BLaER1 treated with 17β-estradiol and CSF1 and Interleukin-3, amounts not matched to agents 10 nM and 100 nM (cell line): ENCODE results near the gene SFR1.
"Not testable (repeated sequence)": the region's sequence is repeated elsewhere in the genome, so short reads cannot be mapped to it uniquely, and the experiment has no call there.

Experiments used
- H3K27ac ChIP-seq, 11 experiments: shearing (Covaris generic); formaldehyde crosslinking; 2 replicates each; pipeline ENCODE4 v1.8.1; 2022
- H3K27me3 ChIP-seq, 11 experiments: shearing (Covaris generic); formaldehyde crosslinking; 2 replicates each; pipeline ENCODE4 v1.8.1; 2022
- H3K36me3 ChIP-seq, 11 experiments: shearing (Covaris generic); formaldehyde crosslinking; 2 replicates each; pipeline ENCODE4 v1.8.1; 2022
- H3K4me1 ChIP-seq, 10 experiments: shearing (Covaris generic); formaldehyde crosslinking; 2 replicates each; pipeline ENCODE4 v1.8.1; 2022
- H3K4me2 ChIP-seq, 11 experiments: shearing (Covaris generic); formaldehyde crosslinking; 2 replicates each; pipeline ENCODE4 v1.8.1; 2022
- H3K4me3 ChIP-seq, 10 experiments: shearing (Covaris generic); formaldehyde crosslinking; 2 replicates each; pipeline ENCODE4 v1.8.1; 2022
- H3K9ac ChIP-seq, 11 experiments: shearing (Covaris generic); formaldehyde crosslinking; 2 replicates each; pipeline ENCODE4 v1.8.1; 2022
- H3K9me3 ChIP-seq, 11 experiments: shearing (Covaris generic); formaldehyde crosslinking; replicated peaks in 1 of 11; 2 replicates each; pipeline ENCODE4 v1.8.1; 2022
- H4K20me1 ChIP-seq, 11 experiments: shearing (Covaris generic); formaldehyde crosslinking; 2 replicates each; pipeline ENCODE4 v1.8.1; 2022
- Cebpa-rat ChIP-seq, 11 experiments: shearing (Covaris generic); IDR thresholded peaks; 2 replicates each; pipeline ENCODE4 v1.8.1; 2022

Gene SFR1

DNA sequence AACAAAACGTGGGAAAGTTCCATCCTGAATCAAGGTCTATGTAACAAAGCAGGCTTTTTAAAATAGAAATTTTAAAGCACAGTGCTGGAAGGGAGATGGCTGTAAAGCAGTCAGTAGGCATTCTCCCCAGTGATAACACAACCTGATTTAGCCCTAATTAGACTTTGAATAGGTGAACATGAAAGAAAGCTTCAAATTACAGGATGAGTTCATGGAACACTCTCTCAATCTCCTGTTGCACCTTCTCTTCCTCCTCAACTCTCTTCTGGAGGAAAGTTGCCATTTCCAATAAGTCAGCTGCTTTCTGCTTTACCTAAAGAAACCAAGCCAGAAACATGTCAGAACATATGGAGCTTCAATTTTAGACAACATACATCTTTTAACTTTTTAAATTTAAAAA lies 20.1 kb downstream of the SFR1 start:
- Histone ChIP-seq H3K36me3 (no peaks in the 10 kb centered on the region), H3K4me1 (no peaks in the 10 kb centered on the region), H3K9me3 (no peaks in the 10 kb centered on the region), H3K27me3 (no peaks in the 10 kb centered on the region), H3K9ac (no peak overlapping the region), H3K4me3 (no peak overlapping the region), H3K27ac (no peak overlapping the region), H4K20me1 (no peaks in the 10 kb centered on the region), H3K4me2 (no peak overlapping the region)
- TF ChIP-seq Cebpa-rat (IDR thresholded peaks at IDR 0.05), result no peak

- no peak overlapping the region for H3K4me2 ChIP-seq
- no peaks in the 10 kb centered on the region for H3K4me1 ChIP-seq
- H3K4me3 ChIP-seq, result no peak overlapping the region
- H3K9me3 ChIP-seq, result no peaks in the 10 kb centered on the region
- H4K20me1 ChIP-seq, result no peaks in the 10 kb centered on the region
- H3K9ac ChIP-seq, result no peak overlapping the region
- TF ChIP-seq Cebpa-rat (IDR thresholded peaks at IDR 0.05), result no peak
- no peak overlapping the region for H3K27ac ChIP-seq
- no peaks in the 10 kb centered on the region for H3K36me3 ChIP-seq
- H3K27me3 ChIP-seq, result no peaks in the 10 kb centered on the region
These were observed 21.9 kb downstream of the SFR1 start for GRCh38 chr10:104143829-104144228.

GRCh38 chr10:104144931-104145330 lies 23.0 kb downstream of the SFR1 start:
- no peak overlapping the region for H3K4me3 ChIP-seq
- no peak overlapping the region for H3K9ac ChIP-seq
- H4K20me1 ChIP-seq, result no peaks in the 10 kb centered on the region
- no peaks in the 10 kb centered on the region for H3K4me1 ChIP-seq
- no peaks in the 10 kb centered on the region for H3K36me3 ChIP-seq
- H3K27me3 ChIP-seq, result no peaks in the 10 kb centered on the region
- H3K9me3 ChIP-seq, result peaks cover 0 to 2% (median 2%) of the 10 kb centered on the region in 11 experiments; a peak in 5 of 22 replicates
- no peak overlapping the region for H3K4me2 ChIP-seq
- no peak for TF ChIP-seq Cebpa-rat (IDR thresholded peaks at IDR 0.05)
- no peak overlapping the region for H3K27ac ChIP-seq

GRCh38 chr10:104146882-104147281 lies 24.9 kb downstream of the SFR1 start:
- no peaks in the 10 kb centered on the region for H4K20me1 ChIP-seq
- H3K36me3 ChIP-seq, result 0 out of 22 replicates have a peak, but pooled peaks cover 0 to 6% (median 0%) of the 10 kb centered on the region in 11 experiments
- no peak for TF ChIP-seq Cebpa-rat (IDR thresholded peaks at IDR 0.05)
- no peak overlapping the region for H3K4me3 ChIP-seq
- no peaks in the 10 kb centered on the region for H3K4me1 ChIP-seq
- no peak overlapping the region for H3K4me2 ChIP-seq
- no peak overlapping the region for H3K27ac ChIP-seq
- no peaks in the 10 kb centered on the region for H3K27me3 ChIP-seq
- peaks cover 13 to 22% (median 21%) of the 10 kb centered on the region in 11 experiments for H3K9me3 ChIP-seq
- H3K9ac ChIP-seq, result no peak overlapping the region

DNA sequence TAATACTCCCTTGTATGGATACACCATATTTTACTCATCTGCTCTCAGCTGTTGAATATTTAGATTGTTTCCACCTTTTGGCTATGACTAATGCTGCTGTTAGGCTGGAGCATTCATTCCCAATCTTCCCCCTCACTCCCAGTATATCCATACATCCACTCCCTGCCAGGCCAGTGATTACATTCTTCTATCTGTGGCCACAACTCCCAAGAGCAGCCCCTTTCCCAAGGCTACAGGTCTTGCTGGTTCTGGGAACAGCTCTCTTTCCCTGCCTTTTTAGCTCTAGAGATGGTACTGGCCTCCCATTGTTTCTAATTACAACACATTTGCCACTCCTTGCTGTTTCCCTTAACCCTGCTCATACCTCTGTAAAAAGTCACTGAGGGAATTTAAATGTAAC lies 28.2 kb downstream of the SFR1 start:
- no peak for TF ChIP-seq Cebpa-rat (IDR thresholded peaks at IDR 0.05)
- Histone ChIP-seq H3K36me3 (peaks cover 0 to 7% (median 0%) of the 10 kb centered on the region in 11 experiments; a peak in 1 of 22 replicates), H3K4me2 (no peak overlapping the region), H3K9me3 (peaks cover 29 to 43% (median 41%) of the 10 kb centered on the region in 11 experiments), H3K4me1 (no peaks in the 10 kb centered on the region), H4K20me1 (no peaks in the 10 kb centered on the region), H3K27ac (no peak overlapping the region), H3K4me3 (no peak overlapping the region), H3K9ac (no peak overlapping the region), H3K27me3 (no peaks in the 10 kb centered on the region)

GRCh38 chr10:104151737-104152136 lies 29.8 kb downstream of the SFR1 start:
- peaks cover 0 to 7% (median 0%) of the 10 kb centered on the region in 11 experiments; a peak in 1 of 22 replicates for H3K36me3 ChIP-seq
- no peaks in the 10 kb centered on the region for H4K20me1 ChIP-seq
- no peaks in the 10 kb centered on the region for H3K27me3 ChIP-seq
- no peak overlapping the region for H3K4me3 ChIP-seq
- no peak overlapping the region for H3K4me2 ChIP-seq
- H3K9me3 ChIP-seq, result peaks cover 29 to 44% (median 41%) of the 10 kb centered on the region in 11 experiments
- no peak for TF ChIP-seq Cebpa-rat (IDR thresholded peaks at IDR 0.05)
- no peak overlapping the region for H3K27ac ChIP-seq
- H3K4me1 ChIP-seq, result no peaks in the 10 kb centered on the region
- no peak overlapping the region for H3K9ac ChIP-seq

DNA sequence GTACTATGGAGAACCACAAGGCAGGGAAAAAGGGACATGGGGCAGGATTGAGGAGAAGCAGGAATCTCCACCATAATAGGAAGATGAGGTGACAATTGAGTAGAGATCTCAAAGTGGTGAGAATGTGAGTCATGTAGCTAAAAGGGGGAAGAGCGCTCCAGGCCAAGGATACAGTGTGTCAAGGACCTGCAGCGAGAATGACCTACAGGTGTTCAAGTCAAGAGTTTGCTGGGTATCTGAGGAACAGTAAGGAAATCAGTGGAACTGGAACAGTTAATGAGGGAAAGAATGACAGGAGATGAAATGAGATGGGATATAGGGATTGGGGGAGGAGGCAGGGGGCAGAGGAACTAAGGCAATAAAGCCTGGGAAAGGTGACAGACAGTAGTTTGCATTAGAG lies 33.6 kb downstream of the SFR1 start:
- Histone ChIP-seq H3K9ac (no peak overlapping the region), H3K4me3 (no peak overlapping the region), H3K27me3 (no peaks in the 10 kb centered on the region), H3K9me3 (peaks cover 27 to 37% (median 33%) of the 10 kb centered on the region in 11 experiments), H3K36me3 (peaks cover 0 to 7% (median 0%) of the 10 kb centered on the region in 11 experiments; a peak in 1 of 22 replicates), H3K27ac (no peak overlapping the region), H3K4me2 (no peak overlapping the region), H4K20me1 (no peaks in the 10 kb centered on the region), H3K4me1 (no peaks in the 10 kb centered on the region)
- TF ChIP-seq Cebpa-rat (IDR thresholded peaks at IDR 0.05), result no peak

- Histone ChIP-seq H3K36me3 (no peaks in the 10 kb centered on the region), H3K27me3 (no peaks in the 10 kb centered on the region), H3K4me1 (peaks cover 0 to 10% (median 3%) of the 10 kb centered on the region in 10 experiments; a peak in 6 of 20 replicates), H3K4me3 (no peak overlapping the region), H3K27ac (no peak overlapping the region), H4K20me1 (no peaks in the 10 kb centered on the region), H3K9me3 (peaks cover 16 to 26% (median 23%) of the 10 kb centered on the region in 11 experiments), H3K4me2 (peak overlapping the region in 2 of 11 experiments; percentile 19 to 28; a peak in 2 of 22 replicates), H3K9ac (no peak overlapping the region)
- TF ChIP-seq Cebpa-rat (IDR thresholded peaks at IDR 0.05), result no peak
These were observed 48.8 kb downstream of the SFR1 start for GRCh38 chr10:104170610-104171254.

DNA sequence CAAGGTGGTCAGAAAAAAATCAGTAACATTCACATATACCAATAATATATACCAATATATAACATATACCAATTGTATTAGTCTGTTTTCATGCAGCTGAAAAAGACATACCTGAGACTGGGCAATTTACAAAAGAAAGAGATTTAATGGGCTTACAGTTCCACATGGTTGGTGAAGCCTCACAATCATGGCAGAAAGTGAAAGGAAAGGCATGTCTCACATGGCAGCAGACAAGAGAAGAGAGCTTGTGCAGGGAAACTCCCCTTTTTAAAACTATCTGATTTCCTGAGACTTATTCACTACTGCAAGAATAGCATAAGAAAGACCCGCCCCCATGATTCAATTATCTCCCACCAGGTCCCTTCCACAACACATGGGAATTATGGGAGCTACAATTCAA lies 52.2 kb downstream of the SFR1 start:
- peaks cover 16 to 31% (median 23%) of the 10 kb centered on the region in 11 experiments for H3K9me3 ChIP-seq
- H4K20me1 ChIP-seq, H3K9ac ChIP-seq, H3K27ac ChIP-seq, H3K36me3 ChIP-seq, H3K4me2 ChIP-seq, H3K4me3 ChIP-seq, H3K27me3 ChIP-seq: not testable (repeated sequence)
- H3K4me1 ChIP-seq, result peaks cover 0 to 10% (median 3%) of the 10 kb centered on the region in 10 experiments; a peak in 6 of 20 replicates
